Tibial nerve (tissue), 3 donors: ENCODE results near the gene NEMP1.

Experiments
- POLR2A ChIP-seq, 2 donors: fragments of 450-650 bp; IDR thresholded peaks; one replicate each; pipeline ENCODE4 v1.6.1; 2017; ENCODE audit warnings: antibody characterized with exemption in 2 of 2, mild to moderate bottlenecking in 2 of 2, moderate library complexity in 2 of 2
- TF ChIP-seq, protein P1 (sequence below), 5 experiments: fragments of 200-600 bp in 3 of 5; fragments of 450-650 bp in 2 of 5; sonication (generic) in 3 of 5; IDR thresholded peaks; one replicate each; pipeline ENCODE4 v1.5.1; 2016 to 2019; ENCODE audit warnings: antibody characterized with exemption in 5 of 5, mild to moderate bottlenecking in 3 of 5, moderate library complexity in 2 of 5

DNA sequence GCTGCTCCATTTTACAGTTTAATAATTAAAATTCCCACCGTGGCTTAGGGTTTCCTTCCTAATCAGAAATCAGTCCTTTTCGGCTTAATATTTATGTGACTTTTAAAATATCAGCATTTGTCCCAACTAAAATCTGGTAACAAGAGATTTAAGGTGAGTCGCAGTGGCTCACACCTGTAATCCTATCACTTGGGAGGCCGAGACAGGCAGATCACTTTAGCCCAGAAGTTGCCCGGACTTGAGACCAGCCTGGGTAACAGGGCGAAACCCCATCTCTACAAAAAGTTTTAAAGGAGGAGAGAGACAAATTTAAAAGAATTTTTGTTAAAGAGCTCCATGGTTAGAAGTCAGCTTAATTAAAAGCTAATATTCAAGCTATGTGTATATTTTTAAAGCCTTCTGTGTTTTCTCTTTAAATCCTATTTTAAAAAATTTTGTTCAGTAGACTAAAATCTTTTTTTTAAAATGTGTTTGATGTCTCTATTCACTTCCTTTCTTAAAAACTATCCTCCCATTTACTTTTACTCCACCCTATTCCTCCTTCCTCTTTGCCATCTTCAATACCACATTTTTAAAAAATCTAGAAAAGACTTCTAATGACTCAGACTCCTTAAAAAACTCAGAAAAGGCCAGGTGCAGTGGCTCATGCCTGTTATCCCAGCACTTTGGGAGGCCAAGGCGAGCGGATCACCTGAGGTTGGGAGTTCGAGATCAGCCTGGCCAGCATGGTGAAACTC is 58.4 kb downstream of the NEMP1 start:
- no peak for TF ChIP-seq POLR2A (IDR thresholded peaks at IDR 0.05)
- TF ChIP-seq, protein P1, sequence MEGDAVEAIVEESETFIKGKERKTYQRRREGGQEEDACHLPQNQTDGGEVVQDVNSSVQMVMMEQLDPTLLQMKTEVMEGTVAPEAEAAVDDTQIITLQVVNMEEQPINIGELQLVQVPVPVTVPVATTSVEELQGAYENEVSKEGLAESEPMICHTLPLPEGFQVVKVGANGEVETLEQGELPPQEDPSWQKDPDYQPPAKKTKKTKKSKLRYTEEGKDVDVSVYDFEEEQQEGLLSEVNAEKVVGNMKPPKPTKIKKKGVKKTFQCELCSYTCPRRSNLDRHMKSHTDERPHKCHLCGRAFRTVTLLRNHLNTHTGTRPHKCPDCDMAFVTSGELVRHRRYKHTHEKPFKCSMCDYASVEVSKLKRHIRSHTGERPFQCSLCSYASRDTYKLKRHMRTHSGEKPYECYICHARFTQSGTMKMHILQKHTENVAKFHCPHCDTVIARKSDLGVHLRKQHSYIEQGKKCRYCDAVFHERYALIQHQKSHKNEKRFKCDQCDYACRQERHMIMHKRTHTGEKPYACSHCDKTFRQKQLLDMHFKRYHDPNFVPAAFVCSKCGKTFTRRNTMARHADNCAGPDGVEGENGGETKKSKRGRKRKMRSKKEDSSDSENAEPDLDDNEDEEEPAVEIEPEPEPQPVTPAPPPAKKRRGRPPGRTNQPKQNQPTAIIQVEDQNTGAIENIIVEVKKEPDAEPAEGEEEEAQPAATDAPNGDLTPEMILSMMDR (IDR thresholded peaks at IDR 0.05): no peak
